HG03520 (cell line): ENCODE data around the gene CPT1C.
"Not testable (repeated sequence)": the region's sequence is repeated elsewhere in the genome, so short reads cannot be mapped to it uniquely, and the experiment has no call there.

ENCODE experiments used
- ATAC-seq: cut with Tn5 transposase; IDR thresholded peaks from one replicate; pipeline ENCODE4 v1.9.1; 2021; ENCODE audit warnings: mild to moderate bottlenecking, moderate library complexity; ENCODE audit not compliant: unreplicated experiment

CPT1C gene

DNA sequence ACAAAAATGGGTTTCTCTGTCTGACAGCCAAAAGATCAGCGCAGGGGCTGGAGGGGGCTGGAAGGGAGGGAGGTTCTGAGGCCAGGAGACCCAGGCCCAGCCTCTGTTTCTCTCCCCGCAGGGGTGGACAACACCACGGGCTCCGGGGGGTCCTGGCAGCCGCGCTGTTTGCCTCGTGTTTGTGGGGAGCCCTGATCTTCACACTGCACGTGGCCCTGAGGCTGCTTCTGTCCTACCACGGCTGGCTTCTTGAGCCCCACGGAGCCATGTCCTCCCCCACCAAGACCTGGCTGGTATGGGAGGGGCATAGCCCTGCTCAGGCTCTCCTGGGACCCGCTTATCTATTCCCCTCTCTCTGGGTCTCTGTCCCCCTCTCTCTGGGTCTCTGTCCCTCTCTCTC lies 9.6 kb downstream of the CPT1C start:
- no peak for ATAC-seq

DNA sequence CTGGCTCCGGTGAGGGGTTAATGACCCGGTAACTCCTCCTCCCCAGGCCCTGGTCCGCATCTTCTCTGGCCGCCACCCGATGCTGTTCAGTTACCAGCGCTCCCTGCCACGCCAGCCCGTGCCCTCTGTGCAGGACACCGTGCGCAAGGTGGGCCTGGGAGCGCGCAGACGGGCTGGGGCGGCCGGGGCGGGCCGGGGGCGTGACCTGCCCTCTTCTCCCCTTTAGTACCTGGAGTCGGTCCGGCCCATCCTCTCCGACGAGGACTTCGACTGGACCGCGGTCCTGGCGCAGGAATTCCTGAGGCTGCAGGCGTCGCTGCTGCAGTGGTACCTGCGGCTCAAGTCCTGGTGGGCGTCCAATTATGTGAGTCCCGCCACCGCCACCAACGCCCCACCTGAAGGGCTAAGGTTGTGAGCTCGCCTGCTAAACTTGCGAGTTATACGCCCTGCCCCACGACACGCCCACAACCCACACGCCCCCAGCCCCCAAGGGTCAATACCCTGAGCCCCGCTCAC lies 10.4 kb downstream of the CPT1C start:
- no peak for ATAC-seq

DNA sequence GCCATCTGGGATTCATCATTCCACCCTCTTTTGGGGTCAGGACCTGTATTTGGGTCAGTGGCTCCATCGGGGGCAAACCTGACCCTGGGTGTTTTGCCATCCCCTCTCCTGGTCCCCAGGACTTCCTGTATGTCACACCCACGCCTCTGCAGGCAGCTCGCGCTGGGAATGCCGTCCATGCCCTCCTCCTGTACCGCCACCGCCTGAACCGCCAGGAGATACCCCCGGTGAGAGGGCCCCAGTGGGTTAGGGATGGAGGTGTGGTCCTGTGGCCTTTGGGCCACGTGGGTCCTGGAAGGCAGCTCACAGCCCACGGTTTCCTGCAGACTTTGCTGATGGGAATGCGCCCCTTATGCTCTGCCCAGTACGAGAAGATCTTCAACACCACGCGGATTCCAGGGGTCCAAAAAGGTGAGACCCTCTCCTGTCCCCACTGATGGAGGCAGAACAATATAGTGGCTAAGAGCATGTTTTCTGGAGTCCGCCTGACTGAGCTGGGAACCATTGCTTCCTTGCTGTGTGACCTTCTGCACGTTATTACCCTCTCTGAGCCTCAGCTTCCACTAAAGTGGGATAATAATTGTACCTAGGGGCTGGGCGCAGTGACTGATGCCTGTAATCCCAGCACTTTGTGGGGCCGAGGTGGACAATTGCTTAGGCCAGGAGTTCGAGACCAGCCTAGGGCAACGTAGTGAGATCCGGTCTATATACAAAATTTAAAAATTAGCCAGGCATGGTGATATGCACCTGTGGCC lies 14.1 kb downstream of the CPT1C start:
- ATAC-seq: no peak

DNA sequence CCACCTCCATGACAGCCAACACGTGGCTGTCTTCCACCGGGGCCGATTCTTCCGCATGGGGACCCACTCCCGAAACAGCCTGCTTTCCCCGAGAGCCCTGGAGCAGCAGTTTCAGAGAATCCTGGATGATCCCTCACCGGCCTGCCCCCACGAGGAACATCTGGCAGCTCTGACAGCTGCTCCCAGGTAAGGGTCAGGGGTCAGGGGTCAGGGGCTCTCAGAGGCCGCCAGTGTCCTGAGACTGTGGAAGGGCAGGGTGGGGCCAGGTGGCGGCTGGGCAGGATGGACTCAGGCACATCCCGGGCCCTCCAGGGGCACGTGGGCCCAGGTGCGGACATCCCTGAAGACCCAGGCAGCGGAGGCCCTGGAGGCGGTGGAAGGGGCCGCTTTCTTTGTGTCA lies 15.0 kb downstream of the CPT1C start:
- ATAC-seq: no peak

DNA sequence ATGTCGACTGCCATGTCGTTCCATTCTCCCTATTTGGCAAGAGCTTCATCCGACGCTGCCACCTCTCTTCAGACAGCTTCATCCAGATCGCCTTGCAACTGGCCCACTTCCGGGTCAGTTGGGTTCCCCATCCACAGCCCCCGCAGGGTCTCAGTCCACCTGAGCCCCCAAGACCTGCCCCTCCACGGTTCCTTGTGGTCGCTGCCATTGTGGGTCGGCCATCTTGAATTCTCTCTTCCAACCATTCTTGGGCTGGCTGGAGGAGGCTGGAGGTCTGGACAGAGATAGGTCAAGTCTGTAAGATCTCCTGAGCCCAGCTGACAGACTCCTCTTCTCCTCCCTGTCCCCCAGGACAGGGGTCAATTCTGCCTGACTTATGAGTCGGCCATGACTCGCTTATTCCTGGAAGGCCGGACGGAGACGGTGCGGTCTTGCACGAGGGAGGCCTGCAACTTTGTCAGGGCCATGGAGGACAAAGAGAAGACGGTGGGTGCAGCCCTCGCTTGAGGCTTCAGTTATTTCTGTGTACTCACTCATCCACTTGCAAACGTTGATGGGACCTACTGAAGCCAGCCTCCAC lies 19.5 kb downstream of the CPT1C start:
- no peak for ATAC-seq

DNA sequence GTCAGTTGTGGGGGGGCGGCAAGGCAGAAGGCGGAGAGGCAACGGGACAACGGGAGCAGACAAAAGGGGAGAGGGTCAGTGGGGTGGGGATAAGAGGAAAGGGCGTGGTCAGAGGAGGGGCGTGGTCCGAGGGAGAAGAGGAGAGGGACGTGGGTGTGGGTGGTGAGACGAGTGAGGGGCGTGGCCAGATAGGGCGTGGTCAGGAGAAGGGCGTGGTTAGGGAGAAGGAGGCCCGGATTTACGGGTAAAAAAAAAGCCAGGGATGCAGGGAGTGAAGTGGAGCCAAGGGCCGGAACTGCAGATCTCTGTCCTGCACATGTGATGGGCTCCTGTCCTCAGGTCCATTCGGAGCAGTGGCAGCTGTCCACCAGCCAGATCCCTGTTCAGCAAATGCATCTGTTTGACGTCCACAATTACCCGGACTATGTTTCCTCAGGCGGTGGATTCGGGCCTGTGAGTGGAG lies 21.5 kb downstream of the CPT1C start:
- ATAC-seq: no peak

DNA sequence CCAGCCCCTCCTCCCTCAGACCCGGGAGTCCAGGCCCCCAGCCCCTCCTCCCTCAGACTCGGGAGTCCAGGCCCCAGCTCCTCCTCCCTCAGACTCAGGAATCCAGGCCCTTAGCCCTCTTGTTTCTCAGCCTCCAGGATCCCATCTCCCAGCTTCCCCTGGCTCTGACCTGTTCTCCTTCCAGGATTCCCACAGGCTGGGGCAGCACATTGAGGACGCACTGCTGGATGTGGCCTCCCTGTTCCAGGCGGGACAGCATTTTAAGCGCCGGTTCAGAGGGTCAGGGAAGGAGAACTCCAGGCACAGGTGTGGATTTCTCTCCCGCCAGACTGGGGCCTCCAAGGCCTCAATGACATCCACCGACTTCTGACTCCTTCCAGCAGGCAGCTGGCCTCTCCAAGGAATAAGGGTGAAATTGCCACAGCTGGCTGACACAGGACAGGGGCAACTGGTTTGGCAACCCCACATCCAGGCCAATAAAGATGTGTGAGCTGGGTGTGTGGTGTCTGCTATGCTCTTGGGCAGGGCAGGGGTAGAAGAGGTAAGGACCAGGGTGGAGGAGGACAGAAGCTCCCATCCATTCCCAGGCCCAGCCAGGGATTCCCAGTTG lies 22.4 kb downstream of the CPT1C start:
- ATAC-seq: no peak

DNA sequence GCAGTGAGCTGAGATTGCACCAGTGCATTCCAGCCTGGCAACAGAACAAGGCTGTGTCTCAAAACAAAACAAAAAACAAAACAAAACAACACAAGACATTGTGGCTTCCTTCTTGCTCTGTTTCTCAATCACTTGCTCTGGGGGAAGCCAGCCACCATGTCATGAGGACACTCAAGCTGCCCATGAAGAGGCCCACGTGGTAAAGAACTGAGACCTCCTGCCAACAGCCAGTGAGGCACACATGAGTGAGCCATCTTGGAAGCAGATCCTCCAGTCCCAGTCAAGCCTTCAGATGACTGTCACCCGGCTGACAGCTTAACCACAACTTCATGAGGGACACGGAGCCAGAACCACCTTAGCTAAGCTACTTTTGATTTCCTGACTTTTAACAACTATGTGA lies 25.2 kb downstream of the CPT1C start:
- no peak for ATAC-seq

DNA sequence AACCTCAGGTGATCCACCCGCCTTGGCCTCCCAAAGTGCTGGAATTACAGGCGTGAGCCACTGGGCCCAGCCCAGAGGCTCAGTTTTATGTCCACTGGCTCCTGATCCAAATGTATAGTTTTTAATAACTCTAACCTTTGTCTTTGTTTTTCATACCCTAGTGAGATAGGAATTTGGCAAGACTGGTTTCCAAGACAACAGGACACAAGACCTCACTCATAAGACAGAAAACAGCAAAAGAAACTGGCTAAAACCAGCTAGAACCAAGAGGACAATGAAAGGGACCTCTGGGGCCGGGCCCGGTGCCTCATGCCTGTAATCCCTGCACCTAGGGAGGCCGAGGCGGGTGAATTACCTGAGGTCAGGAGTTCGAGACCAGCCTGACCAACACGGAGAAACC lies 27.6 kb downstream of the CPT1C start:
- no peak for ATAC-seq

DNA sequence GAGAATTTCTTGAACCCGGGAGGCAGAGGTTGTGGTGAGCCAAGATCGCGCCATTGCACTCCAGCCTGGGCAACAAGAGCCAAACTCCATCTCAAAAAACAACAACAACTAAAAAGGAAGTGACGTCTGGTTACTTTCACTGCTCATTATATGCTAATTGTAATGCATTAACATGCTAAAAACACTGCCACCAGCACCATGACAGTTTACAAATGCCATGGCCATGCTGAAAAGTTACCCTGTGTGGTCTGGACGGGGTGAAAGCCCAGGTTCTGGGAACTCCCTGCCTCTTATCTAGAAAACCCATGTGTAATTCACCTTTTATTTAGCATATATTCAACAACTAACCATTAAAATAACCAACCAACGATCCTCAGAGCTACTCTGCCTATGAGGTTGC lies 28.1 kb downstream of the CPT1C start:
- no peak for ATAC-seq

DNA sequence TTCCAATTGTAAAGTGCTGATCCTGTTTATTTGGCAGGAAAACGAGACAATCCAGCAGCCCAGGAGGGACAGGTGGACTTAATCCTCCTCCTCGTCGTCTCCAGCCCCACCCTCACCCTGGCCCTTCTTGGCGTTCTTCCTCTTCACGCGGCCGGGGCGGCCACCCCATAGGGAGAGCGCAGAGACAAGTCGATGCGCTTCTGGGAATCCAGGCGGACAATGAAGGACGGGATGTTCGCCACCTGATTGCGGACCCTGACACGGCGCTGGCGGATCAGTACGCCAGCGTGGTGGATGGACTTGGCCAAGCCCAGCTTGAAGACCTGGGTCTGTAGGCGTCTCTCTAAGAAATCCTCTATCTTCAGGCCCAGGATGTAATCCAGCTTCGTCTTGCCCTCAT lies 28.5 kb downstream of the CPT1C start:
- ATAC-seq: not testable (repeated sequence)

DNA sequence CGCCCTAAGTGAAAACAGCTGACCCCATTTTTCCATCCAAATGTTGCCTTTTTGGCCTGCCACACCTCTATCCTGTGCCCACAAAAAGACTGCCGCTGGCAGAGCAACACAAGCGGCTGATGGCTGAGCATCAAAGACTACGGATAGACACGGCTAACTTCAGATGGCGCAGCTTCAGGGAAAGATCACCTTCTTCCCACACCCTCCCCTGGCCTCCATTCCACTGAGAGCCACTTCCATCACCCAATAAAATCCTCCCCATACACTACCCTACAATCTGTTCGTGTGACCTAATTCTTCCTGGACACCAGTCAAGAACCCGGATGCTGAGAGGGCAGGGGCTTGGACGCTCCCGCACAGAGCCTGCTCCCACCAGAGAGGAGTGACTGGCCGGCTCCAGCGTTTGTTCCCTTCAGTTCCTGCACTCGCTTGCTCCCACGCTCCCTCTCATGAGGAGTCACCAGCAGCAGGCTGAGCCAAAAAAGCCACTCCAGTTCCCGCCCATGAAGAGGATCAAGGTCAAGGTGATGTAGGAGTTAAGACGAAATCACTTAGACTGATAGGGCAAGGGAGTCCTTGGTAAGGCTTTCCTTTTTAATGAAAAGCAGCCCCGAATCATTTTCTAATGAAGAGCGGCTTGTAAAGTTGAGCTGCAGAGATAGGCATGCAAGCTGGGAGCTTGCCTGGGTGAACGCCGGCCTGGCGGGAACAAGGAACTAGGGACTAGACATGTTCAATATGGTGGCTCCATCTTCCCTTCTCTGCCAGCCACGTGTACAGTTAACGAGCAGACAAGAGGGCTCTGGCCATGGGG lies 36.5 kb downstream of the CPT1C start:
- ATAC-seq: no peak

DNA sequence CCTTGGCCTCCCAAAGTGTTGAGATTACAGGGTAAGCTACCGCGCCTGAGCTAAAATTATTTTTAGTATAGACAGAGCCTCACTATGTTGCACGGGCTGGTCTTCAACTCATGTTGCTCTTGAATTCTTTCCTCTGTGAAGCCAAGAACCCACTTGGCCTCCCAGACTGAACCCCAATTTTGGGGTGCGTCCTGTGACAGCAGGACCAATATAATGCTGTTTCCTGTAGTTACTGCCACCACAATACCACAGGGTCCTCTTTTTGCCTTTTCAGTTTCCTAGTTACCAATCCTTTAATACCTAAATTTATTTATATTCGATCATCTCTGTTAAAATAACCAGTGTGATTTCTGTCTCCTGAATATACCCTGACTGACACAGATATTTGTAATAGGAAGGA lies 39.2 kb downstream of the CPT1C start:
- ATAC-seq: no peak

DNA sequence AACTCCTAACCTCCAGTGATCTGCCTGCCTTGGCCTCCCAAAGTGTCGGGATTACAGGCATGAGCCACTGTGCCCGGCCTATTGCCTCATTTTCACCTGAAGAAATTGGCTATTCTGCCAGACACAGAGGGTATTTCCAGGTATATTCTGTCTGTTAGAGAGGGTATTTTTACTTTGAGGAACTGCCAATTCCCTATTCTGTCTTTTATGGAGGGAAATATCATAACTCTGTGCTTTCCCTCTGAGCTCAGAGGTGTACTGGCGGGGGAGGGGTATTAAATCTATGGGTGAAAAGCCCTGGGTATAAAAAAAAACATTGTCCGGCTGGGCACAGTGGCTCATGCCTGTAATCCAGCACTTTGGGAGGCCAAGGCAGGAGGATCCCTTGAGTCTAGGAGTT lies 47.4 kb downstream of the CPT1C start:
- ATAC-seq: no peak

DNA sequence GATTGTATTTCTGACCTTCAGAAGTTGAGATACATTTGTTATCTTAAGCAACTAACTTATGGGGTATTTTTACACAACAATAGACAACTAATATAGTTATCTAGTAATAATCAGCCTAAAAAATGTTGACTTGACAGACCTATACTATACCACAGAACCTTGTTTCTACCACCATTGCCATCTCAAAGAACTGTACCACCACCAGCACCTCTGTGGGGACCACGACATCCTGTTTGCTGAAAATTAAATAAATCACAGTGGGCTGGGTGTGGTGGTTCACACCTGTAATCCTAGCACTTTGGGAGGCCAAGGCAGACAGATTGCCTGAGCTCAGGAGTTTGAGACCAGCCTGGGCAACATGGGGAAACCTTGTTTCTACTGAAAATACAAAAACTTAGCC lies 48.2 kb downstream of the CPT1C start:
- no peak for ATAC-seq

DNA sequence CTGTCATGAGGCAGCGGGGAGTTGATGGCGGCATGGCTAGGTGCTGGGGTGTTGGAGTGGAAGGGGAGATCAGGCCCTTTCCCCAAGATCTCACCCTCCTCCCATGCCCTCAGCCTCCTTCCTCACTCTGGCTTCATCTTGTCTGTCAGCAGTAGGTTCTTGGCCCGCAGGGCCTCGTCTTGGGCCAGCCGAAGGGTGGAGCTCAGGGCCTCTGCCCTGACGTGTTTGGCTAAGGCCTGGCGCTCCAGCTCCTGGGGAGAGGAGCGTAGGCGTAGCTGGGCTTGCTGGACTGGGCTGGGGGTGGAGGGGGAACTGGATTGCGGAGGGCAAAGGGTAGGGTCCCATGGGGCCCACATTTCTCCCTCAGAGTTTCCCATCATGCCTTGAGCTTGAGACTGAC lies 49.0 kb downstream of the CPT1C start:
- ATAC-seq: no peak

DNA sequence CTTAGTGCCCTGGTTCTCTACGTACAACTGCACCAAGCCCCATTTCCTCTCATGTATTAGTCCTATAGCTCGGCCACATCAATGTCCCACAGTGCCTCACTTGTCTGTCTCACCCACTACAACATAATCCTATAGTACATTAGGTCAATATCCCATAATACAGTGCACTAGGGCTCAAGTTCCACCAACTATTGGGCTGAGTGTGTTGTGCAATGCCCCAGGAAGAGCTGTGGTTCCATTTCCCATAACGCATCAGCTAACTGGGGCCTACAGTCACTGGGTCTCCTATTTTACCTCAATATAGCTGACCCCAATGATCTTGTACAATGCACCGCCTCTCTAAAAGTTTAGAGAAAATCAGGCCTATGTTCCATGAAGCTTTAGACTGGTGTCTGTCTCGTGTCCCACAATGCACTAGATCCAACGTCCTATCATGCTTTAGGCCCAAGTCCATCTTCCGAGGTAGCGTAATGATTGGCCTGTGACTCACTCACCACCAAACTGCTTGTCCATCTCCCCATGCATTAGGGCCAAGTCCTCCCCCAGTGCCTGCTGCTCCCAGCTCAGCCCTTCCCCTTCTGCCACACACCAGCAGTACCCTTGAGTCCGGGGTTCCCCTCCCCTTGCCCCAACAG lies 50.4 kb downstream of the CPT1C start:
- no peak for ATAC-seq

DNA sequence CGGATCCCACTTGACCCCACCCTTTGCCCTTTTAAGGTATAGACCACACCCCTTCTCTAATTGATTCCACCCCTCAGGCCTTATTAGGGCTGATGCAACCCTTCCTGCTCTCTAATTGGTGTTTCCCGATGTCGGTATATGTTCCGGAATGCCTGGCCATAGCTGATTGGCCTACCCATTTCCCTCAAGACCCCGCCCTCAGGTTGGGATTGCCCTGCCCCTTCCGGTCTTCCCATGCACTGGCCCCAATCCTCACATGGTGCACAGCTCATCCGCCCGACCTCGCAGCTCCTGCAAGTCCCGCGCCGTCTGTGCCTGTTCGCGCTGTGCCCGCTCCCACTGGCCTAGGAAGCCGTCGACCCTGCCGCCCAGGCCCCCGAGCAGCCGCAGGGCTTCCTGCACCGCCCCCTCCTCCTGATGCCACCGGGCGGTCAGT lies 54.0 kb downstream of the CPT1C start:
- ATAC-seq: no peak

DNA sequence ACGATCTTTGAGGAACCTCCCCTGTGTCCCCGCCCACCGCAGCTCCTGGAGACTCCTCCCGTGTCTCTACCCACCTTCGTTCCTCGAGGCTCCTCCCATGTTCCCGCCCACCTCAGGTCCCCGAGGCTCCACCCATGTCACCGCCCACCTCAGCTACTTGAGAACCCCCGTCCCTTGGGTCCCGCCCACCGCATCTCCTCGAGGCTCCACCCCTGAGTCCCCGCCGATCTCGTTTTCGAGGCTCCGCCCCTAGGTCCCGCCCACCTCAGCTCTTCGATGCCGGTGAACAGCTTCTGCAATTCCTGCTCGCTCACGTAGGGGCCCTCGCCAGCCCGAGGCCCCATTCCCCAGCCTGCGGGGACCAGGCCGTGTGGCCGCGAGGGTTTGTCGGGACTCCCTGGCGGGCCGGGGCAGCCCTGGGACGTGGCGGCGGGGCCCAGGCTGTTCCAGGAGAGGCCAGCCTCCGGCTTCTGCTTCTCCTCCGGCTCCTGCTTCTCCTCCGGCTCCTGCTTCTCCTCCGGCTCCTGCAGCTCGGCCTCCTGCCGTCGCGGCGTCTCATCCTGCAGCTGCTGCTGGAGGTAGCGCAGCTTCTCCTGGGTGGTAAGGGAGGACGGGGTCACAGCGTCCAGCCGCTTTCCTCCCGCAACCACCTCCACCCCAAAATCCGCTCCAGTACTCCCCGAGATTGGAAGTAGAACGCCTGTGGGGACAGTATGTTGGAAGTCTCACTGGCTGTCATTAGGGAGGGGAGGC lies 55.5 kb downstream of the CPT1C start:
- no peak for ATAC-seq

DNA sequence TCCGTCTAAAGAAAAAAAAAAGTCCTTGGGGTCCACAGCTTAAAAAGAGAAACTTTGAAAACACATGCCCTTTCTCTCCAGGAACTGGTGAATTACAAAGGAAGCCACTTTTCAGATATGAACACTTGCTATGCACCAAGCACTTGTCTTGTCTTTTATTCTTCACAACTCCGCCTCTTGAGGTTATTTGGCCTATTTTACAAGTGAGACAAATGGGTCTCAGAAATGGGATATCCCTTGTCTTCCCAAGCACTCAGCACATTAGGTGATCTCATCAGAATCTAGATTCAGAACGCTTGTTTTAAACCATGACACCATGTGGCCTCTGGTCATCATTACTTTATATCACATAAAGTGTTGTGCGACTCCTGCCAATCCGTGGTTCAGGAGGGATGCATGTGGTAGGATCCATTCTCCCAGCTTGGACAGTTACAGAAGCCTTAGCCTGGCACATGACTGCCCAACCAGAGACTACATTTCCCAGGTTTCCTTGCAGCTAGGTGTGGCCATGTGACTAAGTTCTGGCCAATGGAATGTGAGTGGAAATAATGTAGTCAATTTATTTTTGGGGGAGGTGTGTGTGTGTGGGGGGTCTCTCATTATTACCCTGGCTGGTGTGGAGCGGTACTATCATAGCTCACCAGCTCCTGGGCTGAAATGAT lies 58.3 kb downstream of the CPT1C start:
- ATAC-seq: no peak
